ENCODE data around the gene CELSR3. TPM values are rescaled to one million over a fixed set of nuclear protein-coding genes. Genes with fewer than 3 reads are reported as not detected.

CELSR3 gene
- polyA plus RNA-seq, 2 of the 4 experiments (the other 2 are of a cell fraction) = 2.2 to 4.8 TPM

DNA sequence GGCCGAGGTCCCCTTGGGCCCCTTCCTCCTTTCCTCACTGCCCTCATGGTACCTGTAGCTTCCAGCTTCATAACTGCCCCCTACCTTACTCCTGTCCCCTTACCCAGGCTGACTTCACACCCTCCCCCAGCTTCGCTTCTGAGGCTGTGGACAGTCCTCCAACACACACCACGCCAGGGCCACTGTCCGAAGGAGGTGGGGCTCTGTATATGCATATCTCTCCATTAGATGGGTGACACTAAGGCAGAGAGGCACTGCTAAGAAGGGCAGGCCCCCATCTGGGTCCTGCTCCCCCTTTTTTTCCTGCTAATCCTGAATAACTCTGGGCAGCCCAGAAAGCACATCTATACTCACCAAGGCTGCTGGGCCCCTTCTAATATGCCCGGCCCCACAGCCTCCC, 66.5 kb downstream of the CELSR3 start:
- H3K9me3 ChIP-seq = no peaks in the 10 kb centered on the region
- H3K4me2 ChIP-seq = peak overlapping the region; percentile 96
- DNase-seq (ENCODE audit: low read depth in 1 of 2, low spot score in 1 of 2) (no peak), ATAC-seq (peak; percentile 12), FAIRE-seq (peak; percentile 13)
- ChIA-PET POLR2A (interaction anchor here (1.2 to 1.3 kb wide), 2 partner anchors 13 to 67 kb away, joined by 3 to 5 read pairs; partner anchors contain the start of genes CELSR3 and UQCRC1), CTCF (interaction anchor here (1.3 to 4.6 kb wide), 2 partner anchors 14 to 39 kb away, joined by 5 to 19 read pairs; partner anchors contain the start of genes SLC26A6 and UQCRC1)
- WGBS (ENCODE audit: missing lambda C conversion rate) = 16% methylated on average over 4 of the region's 5 CpGs
- H3K4me3 ChIP-seq = no peak overlapping the region
- TF ChIP-seq POLR2AphosphoS2 (conservative IDR thresholded peaks at IDR 0.05; ENCODE audit: low read length) = no peak
- TF ChIP-seq, protein P1, sequence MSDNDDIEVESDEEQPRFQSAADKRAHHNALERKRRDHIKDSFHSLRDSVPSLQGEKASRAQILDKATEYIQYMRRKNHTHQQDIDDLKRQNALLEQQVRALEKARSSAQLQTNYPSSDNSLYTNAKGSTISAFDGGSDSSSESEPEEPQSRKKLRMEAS (IDR thresholded peaks at IDR 0.05) = 0 out of 2 replicates have a peak, but pooled peaks have one; percentile 0
- peaks cover 70% of the 10 kb centered on the region for H3K4me1 ChIP-seq
- peak overlapping the region; percentile 99 to 100 for H3K27ac ChIP-seq

DNA sequence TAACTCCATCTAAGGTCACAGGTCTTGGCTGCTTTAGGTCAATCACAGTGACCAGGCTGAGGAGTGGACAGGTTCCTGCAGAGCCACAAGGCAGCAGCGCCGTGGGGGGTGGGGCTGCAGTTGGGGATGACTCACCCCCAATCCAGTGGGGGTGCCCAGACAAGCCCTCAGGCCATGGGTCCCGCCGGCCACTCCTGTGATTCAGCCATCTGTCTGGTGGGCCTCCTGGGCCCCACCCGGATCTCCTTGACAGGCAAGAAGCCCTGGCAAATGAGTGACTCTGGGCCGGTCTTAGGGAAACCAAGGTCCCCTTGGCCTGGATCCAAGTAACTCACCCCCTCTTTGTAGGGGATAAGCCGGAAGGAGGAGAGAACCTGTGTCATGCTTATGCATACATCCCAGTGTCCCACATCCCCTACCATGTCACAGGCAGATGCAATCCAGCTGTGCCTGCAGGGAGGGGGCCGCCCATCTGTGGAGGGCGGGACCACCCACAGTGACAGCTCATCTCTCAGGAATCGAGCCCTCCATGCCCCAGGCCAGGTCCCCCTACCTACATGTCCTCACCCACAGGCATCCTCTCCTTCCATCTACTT, 67.1 kb downstream of the CELSR3 start:
- peak overlapping the region; percentile 99 to 100 for H3K27ac ChIP-seq
- DNase-seq (ENCODE audit: low read depth in 1 of 2, low spot score in 1 of 2) (peak; percentile 90 to 96), FAIRE-seq (no peak), ATAC-seq (peak; percentile 69 to 72)
- ChIA-PET CTCF (interaction anchor here (4.6 kb wide), 1 partner anchor 39 kb away, joined by 19 read pairs; the partner anchor contains the start of gene SLC26A6), POLR2A (interaction anchor here (1.2 to 1.3 kb wide), 2 partner anchors 14 to 67 kb away, joined by 3 to 5 read pairs; partner anchors contain the start of genes CELSR3 and UQCRC1)
- no peaks in the 10 kb centered on the region for H3K9me3 ChIP-seq
- peak overlapping the region; percentile 84 for H3K4me3 ChIP-seq
- H3K4me2 ChIP-seq = peak overlapping the region; percentile 96
- 3% methylated on average over 6 of the region's 10 CpGs for WGBS (ENCODE audit: missing lambda C conversion rate)
- H3K4me1 ChIP-seq = peaks cover 75% of the 10 kb centered on the region
- TF ChIP-seq MAZ (IDR thresholded peaks at IDR 0.05; ENCODE audit: borderline replicate concordance, low read depth, low read length) (no peak), SREBF2 (IDR thresholded peaks at IDR 0.05) (no peak), EHF (CRISPR knock-in tag; IDR thresholded peaks at IDR 0.05) (no peak), CEBPB (IDR thresholded peaks at IDR 0.05) (no peak), JUNB (IDR thresholded peaks at IDR 0.05) (peak; percentile 93), RNF2 (IDR thresholded peaks at IDR 0.05; ENCODE audit: borderline replicate concordance, low read depth) (no peak), EHMT2 (IDR thresholded peaks at IDR 0.05; ENCODE audit: low read depth) (no peak), FOSL2 (IDR thresholded peaks at IDR 0.05) (peak; percentile 84), FOSL2 (CRISPR knock-in tag; IDR thresholded peaks at IDR 0.05) (peak; percentile 99), ZNF302 (CRISPR knock-in tag; IDR thresholded peaks at IDR 0.05) (no peak), HOXB5 (CRISPR knock-in tag; IDR thresholded peaks at IDR 0.05) (no peak), EP300 (IDR thresholded peaks at IDR 0.05) (peak; percentile 63 to 89; a peak in 3 of 5 replicates), KDM5A (IDR thresholded peaks at IDR 0.05) (no peak), RCOR1 (IDR thresholded peaks at IDR 0.05; ENCODE audit: low read depth, low read length) (no peak), NPAS2 (CRISPR knock-in tag; IDR thresholded peaks at IDR 0.05; ENCODE audit: borderline replicate concordance) (no peak), ZC3H11A (IDR thresholded peaks at IDR 0.05) (no peak), NFE2L2 (conservative IDR thresholded peaks at IDR 0.05; ENCODE audit: low read length) (peak; percentile 57), RFX5 (IDR thresholded peaks at IDR 0.05) (no peak), FOSB (CRISPR knock-in tag; IDR thresholded peaks at IDR 0.05) (no peak), BHLHE40 (IDR thresholded peaks at IDR 0.05; ENCODE audit: low read depth, low read length) (no peak), MAFK (IDR thresholded peaks at IDR 0.05; ENCODE audit: partially characterized antibody) (peak; percentile 57), HOXB13 (CRISPR knock-in tag; IDR thresholded peaks at IDR 0.05; ENCODE audit: low read depth) (no peak; the same call in 1 of the 2 replicates), SMC3 (IDR thresholded peaks at IDR 0.05) (peak; percentile 3; the same call in 1 of the 3 replicates), PHF8 (IDR thresholded peaks at IDR 0.05; ENCODE audit: borderline replicate concordance, low read depth) (no peak), CHD4 (IDR thresholded peaks at IDR 0.05; ENCODE audit: borderline replicate concordance) (no peak)
- TF ChIP-seq, protein P2, sequence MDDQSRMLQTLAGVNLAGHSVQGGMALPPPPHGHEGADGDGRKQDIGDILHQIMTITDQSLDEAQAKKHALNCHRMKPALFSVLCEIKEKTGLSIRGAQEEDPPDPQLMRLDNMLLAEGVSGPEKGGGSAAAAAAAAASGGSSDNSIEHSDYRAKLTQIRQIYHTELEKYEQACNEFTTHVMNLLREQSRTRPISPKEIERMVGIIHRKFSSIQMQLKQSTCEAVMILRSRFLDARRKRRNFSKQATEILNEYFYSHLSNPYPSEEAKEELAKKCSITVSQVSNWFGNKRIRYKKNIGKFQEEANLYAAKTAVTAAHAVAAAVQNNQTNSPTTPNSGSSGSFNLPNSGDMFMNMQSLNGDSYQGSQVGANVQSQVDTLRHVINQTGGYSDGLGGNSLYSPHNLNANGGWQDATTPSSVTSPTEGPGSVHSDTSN (IDR thresholded peaks at IDR 0.05) = no peak; the same call in 1 of the 2 replicates
- TF ChIP-seq, protein P3, sequence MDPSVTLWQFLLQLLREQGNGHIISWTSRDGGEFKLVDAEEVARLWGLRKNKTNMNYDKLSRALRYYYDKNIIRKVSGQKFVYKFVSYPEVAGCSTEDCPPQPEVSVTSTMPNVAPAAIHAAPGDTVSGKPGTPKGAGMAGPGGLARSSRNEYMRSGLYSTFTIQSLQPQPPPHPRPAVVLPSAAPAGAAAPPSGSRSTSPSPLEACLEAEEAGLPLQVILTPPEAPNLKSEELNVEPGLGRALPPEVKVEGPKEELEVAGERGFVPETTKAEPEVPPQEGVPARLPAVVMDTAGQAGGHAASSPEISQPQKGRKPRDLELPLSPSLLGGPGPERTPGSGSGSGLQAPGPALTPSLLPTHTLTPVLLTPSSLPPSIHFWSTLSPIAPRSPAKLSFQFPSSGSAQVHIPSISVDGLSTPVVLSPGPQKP (IDR thresholded peaks at IDR 0.05; ENCODE audit: low read depth, low read length) = no peak
- TF ChIP-seq, protein P4, sequence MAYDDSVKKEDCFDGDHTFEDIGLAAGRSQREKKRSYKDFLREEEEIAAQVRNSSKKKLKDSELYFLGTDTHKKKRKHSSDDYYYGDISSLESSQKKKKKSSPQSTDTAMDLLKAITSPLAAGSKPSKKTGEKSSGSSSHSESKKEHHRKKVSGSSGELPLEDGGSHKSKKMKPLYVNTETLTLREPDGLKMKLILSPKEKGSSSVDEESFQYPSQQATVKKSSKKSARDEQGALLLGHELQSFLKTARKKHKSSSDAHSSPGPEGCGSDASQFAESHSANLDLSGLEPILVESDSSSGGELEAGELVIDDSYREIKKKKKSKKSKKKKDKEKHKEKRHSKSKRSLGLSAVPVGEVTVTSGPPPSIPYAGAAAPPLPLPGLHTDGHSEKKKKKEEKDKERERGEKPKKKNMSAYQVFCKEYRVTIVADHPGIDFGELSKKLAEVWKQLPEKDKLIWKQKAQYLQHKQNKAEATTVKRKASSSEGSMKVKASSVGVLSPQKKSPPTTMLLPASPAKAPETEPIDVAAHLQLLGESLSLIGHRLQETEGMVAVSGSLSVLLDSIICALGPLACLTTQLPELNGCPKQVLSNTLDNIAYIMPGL (CRISPR knock-in tag; IDR thresholded peaks at IDR 0.05; ENCODE audit: borderline replicate concordance) = no peak
- TF ChIP-seq, protein P5, sequence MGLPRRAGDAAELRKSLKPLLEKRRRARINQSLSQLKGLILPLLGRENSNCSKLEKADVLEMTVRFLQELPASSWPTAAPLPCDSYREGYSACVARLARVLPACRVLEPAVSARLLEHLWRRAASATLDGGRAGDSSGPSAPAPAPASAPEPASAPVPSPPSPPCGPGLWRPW (IDR thresholded peaks at IDR 0.05) = 0 out of 2 replicates have a peak, but pooled peaks have one; percentile 23
- TF ChIP-seq, protein P6, sequence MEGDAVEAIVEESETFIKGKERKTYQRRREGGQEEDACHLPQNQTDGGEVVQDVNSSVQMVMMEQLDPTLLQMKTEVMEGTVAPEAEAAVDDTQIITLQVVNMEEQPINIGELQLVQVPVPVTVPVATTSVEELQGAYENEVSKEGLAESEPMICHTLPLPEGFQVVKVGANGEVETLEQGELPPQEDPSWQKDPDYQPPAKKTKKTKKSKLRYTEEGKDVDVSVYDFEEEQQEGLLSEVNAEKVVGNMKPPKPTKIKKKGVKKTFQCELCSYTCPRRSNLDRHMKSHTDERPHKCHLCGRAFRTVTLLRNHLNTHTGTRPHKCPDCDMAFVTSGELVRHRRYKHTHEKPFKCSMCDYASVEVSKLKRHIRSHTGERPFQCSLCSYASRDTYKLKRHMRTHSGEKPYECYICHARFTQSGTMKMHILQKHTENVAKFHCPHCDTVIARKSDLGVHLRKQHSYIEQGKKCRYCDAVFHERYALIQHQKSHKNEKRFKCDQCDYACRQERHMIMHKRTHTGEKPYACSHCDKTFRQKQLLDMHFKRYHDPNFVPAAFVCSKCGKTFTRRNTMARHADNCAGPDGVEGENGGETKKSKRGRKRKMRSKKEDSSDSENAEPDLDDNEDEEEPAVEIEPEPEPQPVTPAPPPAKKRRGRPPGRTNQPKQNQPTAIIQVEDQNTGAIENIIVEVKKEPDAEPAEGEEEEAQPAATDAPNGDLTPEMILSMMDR (IDR thresholded peaks at IDR 0.05) = no peak

All from A549 (cell line).